Smooth muscle cell (in vitro differentiated cells): Measurements from ENCODE around the gene IQSEC1. TPM values are rescaled to one million over a fixed set of nuclear protein-coding genes. Genes with fewer than 3 reads are reported as not detected.
A peak's percentile ranks its signal among the peaks of the same experiment; 100 is the strongest.

Experiments
- DNase-seq: peaks from one replicate; lab custom pipeline; 2025; ENCODE audit not compliant: unreplicated experiment; lab: John Stamatoyannopoulos, UW
- H2AFZ ChIP-seq: fragments of 200-600 bp; sonication (generic); 2 replicates; pipeline ENCODE4 v1.6.0; 2016; ENCODE audit warnings: antibody characterized with exemption, low read depth, mild to moderate bottlenecking
- H3F3A ChIP-seq: fragments of 200-600 bp; sonication (generic); 2 replicates; pipeline ENCODE4 v1.6.0; 2017; ENCODE audit warnings: antibody characterized with exemption, low read depth
- H3K27ac ChIP-seq: fragments of 200-600 bp; sonication (generic); 2 replicates; pipeline ENCODE4 v1.5.1; 2016; ENCODE audit warnings: low read depth, mild to moderate bottlenecking
- H3K27me3 ChIP-seq: fragments of 200-600 bp; sonication (generic); 2 replicates; pipeline ENCODE4 v1.6.1; 2016; ENCODE audit warnings: low read depth, mild to moderate bottlenecking
- H3K36me3 ChIP-seq: fragments of 200-600 bp; sonication (generic); 2 replicates; pipeline ENCODE4 v1.5.1; 2016; ENCODE audit warnings: low read depth
- H3K4me1 ChIP-seq: fragments of 200-600 bp; sonication (generic); 2 replicates; pipeline ENCODE4 v1.5.1; 2016; ENCODE audit warnings: low read depth
- H3K4me2 ChIP-seq: fragments of 200-600 bp; sonication (generic); 2 replicates; pipeline ENCODE4 v1.6.0; 2016; ENCODE audit warnings: mild to moderate bottlenecking
- H3K4me3 ChIP-seq: fragments of 200-600 bp; sonication (generic); 2 replicates; pipeline ENCODE4 v1.5.1; 2016; ENCODE audit warnings: mild to moderate bottlenecking
- H3K79me2 ChIP-seq: fragments of 200-600 bp; sonication (generic); 2 replicates; pipeline ENCODE4 v1.6.0; 2016; ENCODE audit warnings: low read depth, mild to moderate bottlenecking
- H3K9ac ChIP-seq: fragments of 200-600 bp; sonication (generic); 2 replicates; pipeline ENCODE4 v1.6.0; 2016; ENCODE audit warnings: low read depth
- H3K9me3 ChIP-seq: fragments of 200-600 bp; sonication (generic); replicated peaks from 2 replicates; pipeline ENCODE4 v1.5.1; 2016; ENCODE audit warnings: low read depth
- H4K20me1 ChIP-seq: fragments of 200-600 bp; sonication (generic); 2 replicates; pipeline ENCODE4 v1.6.0; 2016; ENCODE audit warnings: low read depth
- CTCF ChIP-seq: fragments of 200-600 bp; sonication (generic); IDR thresholded peaks from 2 replicates; pipeline ENCODE4 v1.5.1; 2017; ENCODE audit warnings: borderline replicate concordance, mild to moderate bottlenecking, antibody characterized with exemption; ENCODE audit not compliant: insufficient read depth, poor library complexity, severe bottlenecking
- WGBS: methylation state at CpG from one replicate; pipeline ENCODE4 v1.1.7; 2016; ENCODE audit warnings: low lambda C conversion rate; 5-methylcytosine and 5-hydroxymethylcytosine counted together
- polyA plus RNA-seq: library from polyadenylated mRNA; unstranded; fragments of >200 nt; fragmentation: Nextera tagmentation; extraction: Ambion mirVana; gene quantifications from 2 replicates; pipeline ENCODE4 v1.2.1, GENCODE V29; 2016
- total RNA-seq: library from RNA; depleted of rRNA; stranded (reverse); fragments of >200 nt; gene quantifications from 2 replicates; pipeline ENCODE4 v1.2.3, GENCODE V29; 2014

The IQSEC1 gene
- total and polyA plus RNA-seq, 2 experiments from 2014 or later: 18.9 to 19.8 TPM

DNA sequence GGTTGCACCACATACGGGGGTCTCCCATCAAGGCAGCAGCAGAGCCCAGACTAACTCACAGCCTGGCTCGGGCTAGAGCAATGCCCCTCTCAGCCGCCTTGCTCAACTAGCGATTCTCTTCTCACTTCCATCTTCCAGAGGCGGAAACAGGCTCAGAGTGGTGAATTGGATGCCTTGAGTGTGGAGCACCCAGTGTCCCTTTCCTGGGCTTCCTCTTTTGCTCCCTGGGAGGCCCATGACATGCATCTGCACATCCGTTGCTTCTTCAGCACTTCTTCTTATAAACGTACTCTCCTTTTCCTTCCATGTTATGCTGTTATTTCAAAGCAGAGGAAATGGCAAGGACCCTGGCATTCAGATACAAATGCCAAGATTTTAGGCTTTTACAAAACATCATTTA is 2.1 kb upstream of the IQSEC1 start:
- no peak overlapping the region for H3K27ac ChIP-seq
- H3K79me2 ChIP-seq: no peaks in the 10 kb centered on the region
- H3K4me3 ChIP-seq: no peak overlapping the region
- peaks cover 49% of the 10 kb centered on the region for H3K27me3 ChIP-seq
- no peak overlapping the region for H3K4me2 ChIP-seq
- no peak overlapping the region for H3K9ac ChIP-seq
- no peaks in the 10 kb centered on the region for H3K36me3 ChIP-seq
- H2AFZ ChIP-seq: no peak overlapping the region
- H3K9me3 ChIP-seq: no peaks in the 10 kb centered on the region
- no peak for DNase-seq
- peaks cover 35% of the 10 kb centered on the region for H4K20me1 ChIP-seq
- WGBS: 91% methylated on average over 7 of the region's 7 CpGs
- no peaks in the 10 kb centered on the region for H3F3A ChIP-seq
- peaks cover 13% of the 10 kb centered on the region for H3K4me1 ChIP-seq
- TF ChIP-seq CTCF: no peak

- Histone ChIP-seq H2AFZ (no peak overlapping the region), H3K36me3 (no peaks in the 10 kb centered on the region), H3K27me3 (peaks cover 49% of the 10 kb centered on the region), H3K79me2 (no peaks in the 10 kb centered on the region), H4K20me1 (peaks cover 35% of the 10 kb centered on the region), H3K27ac (no peak overlapping the region), H3K9ac (no peak overlapping the region), H3K4me1 (peaks cover 10% of the 10 kb centered on the region), H3K4me3 (no peak overlapping the region), H3F3A (no peaks in the 10 kb centered on the region), H3K9me3 (no peaks in the 10 kb centered on the region), H3K4me2 (no peak overlapping the region)
- DNase-seq: no peak
- WGBS: 66% methylated on average over 13 of the region's 13 CpGs
- TF ChIP-seq CTCF: no peak
Measured at GRCh38 chr3:13074006-13074375, 762 bp upstream of the IQSEC1 start.

- Histone ChIP-seq H3K27me3 (peaks cover 49% of the 10 kb centered on the region), H4K20me1 (peaks cover 35% of the 10 kb centered on the region), H3K79me2 (no peaks in the 10 kb centered on the region), H3K4me3 (peak overlapping the region; percentile 12), H3K9ac (no peak overlapping the region), H3K9me3 (no peaks in the 10 kb centered on the region), H3K4me2 (peak overlapping the region; percentile 80), H3K27ac (no peak overlapping the region), H2AFZ (no peak overlapping the region), H3F3A (no peaks in the 10 kb centered on the region), H3K4me1 (peaks cover 10% of the 10 kb centered on the region), H3K36me3 (no peaks in the 10 kb centered on the region)
- TF ChIP-seq CTCF: no peak
- 23% methylated on average over 22 of the region's 38 CpGs for WGBS
- DNase-seq: no peak
Measured at GRCh38 chr3:13072600-13073325, 466 bp downstream of the IQSEC1 start.

DNA sequence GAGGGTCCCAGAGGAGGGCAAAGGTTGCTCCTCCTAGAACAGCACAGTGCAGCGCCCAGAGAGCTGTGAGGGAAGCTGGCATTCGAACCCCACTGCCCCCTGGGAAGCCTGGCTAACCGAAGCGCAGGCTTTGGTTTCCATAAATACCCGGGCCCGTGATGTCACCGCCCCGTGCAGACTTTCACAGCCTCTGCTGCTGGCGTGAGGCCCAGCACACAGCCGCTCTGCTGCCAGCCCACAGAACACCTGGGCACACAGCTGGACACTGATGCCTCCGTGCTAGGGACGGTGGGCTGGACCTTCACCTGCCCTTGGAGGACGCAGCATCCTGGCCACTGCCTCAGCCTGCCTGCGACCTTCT is 1.0 kb downstream of the IQSEC1 start:
- H3K27me3 ChIP-seq: peaks cover 49% of the 10 kb centered on the region
- no peak overlapping the region for H3K4me2 ChIP-seq
- TF ChIP-seq CTCF: no peak

More for the DNA sequence above, 1.0 kb downstream of the IQSEC1 start:
- 74% methylated on average over 14 of the region's 14 CpGs for WGBS
- H4K20me1 ChIP-seq: peaks cover 35% of the 10 kb centered on the region
- no peaks in the 10 kb centered on the region for H3F3A ChIP-seq
- H3K4me1 ChIP-seq: peaks cover 10% of the 10 kb centered on the region
- H3K9me3 ChIP-seq: no peaks in the 10 kb centered on the region
- no peaks in the 10 kb centered on the region for H3K79me2 ChIP-seq
- DNase-seq: no peak
- no peak overlapping the region for H2AFZ ChIP-seq
- no peaks in the 10 kb centered on the region for H3K36me3 ChIP-seq
- no peak overlapping the region for H3K4me3 ChIP-seq
- H3K27ac ChIP-seq: no peak overlapping the region
- no peak overlapping the region for H3K9ac ChIP-seq
